Measurements from ENCODE around the gene MAG.

- TF ChIP-seq, protein P1, sequence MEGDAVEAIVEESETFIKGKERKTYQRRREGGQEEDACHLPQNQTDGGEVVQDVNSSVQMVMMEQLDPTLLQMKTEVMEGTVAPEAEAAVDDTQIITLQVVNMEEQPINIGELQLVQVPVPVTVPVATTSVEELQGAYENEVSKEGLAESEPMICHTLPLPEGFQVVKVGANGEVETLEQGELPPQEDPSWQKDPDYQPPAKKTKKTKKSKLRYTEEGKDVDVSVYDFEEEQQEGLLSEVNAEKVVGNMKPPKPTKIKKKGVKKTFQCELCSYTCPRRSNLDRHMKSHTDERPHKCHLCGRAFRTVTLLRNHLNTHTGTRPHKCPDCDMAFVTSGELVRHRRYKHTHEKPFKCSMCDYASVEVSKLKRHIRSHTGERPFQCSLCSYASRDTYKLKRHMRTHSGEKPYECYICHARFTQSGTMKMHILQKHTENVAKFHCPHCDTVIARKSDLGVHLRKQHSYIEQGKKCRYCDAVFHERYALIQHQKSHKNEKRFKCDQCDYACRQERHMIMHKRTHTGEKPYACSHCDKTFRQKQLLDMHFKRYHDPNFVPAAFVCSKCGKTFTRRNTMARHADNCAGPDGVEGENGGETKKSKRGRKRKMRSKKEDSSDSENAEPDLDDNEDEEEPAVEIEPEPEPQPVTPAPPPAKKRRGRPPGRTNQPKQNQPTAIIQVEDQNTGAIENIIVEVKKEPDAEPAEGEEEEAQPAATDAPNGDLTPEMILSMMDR (IDR thresholded peaks at IDR 0.05; ENCODE audit: low read length): no peak
- no peak for TF ChIP-seq EZH2 (IDR thresholded peaks at IDR 0.05; ENCODE audit: borderline replicate concordance, low read length)
Measured at GRCh38 chr19:35352177-35352447, 60.2 kb downstream of the MAG start.

Measured in OCI-LY1 (cell line).